Transverse colon (tissue), 4 donors: Measurements from ENCODE around the gene TARS2.

Experiments
- CTCF ChIP-seq, 5 experiments: fragments of 200-600 bp in 3 of 5; fragments of 450-650 bp in 2 of 5; sonication (generic) in 3 of 5; IDR thresholded peaks; 1 replicate in 2 of 5; 2 replicates in 3 of 5; pipeline ENCODE4 v1.5.1; 2016 to 2017; ENCODE audit warnings: antibody characterized with exemption in 5 of 5, inconsistent platforms in 3 of 5, mild to moderate bottlenecking in 2 of 5, moderate library complexity in 1 of 5
- EP300 ChIP-seq: sonication (generic); formaldehyde crosslinking; IDR thresholded peaks from one replicate; pipeline ENCODE4 v1.6.1; 2017; ENCODE audit warnings: antibody characterized with exemption, low read depth
- POLR2A ChIP-seq: fragments of 450-650 bp; IDR thresholded peaks from one replicate; pipeline ENCODE4 v1.6.1; 2016; ENCODE audit warnings: antibody characterized with exemption, mild to moderate bottlenecking, moderate library complexity
- POLR2AphosphoS5 ChIP-seq, 3 donors: sonication (generic); formaldehyde crosslinking; IDR thresholded peaks; one replicate each; pipeline ENCODE4 v1.6.1; 2016; ENCODE audit warnings: antibody characterized with exemption in 3 of 3

GRCh38 chr1:150536836-150537731 lies 49.9 kb downstream of the TARS2 start:
- no peak for TF ChIP-seq CTCF (IDR thresholded peaks at IDR 0.05)
- no peak for TF ChIP-seq POLR2A
- TF ChIP-seq EP300 = no peak
- no peak for TF ChIP-seq POLR2AphosphoS5 (IDR thresholded peaks at IDR 0.05)
